Ishikawa (cell line): ENCODE data around the gene NUTM2F.

ENCODE experiments used
- CEBPB ChIP-seq: IDR thresholded peaks from 2 replicates; pipeline ENCODE4 v1.6.1; 2012
- CREB1 ChIP-seq: IDR thresholded peaks from 2 replicates; pipeline ENCODE4 v1.6.1; 2012; ENCODE audit warnings: low read depth
- EGR1 ChIP-seq: IDR thresholded peaks from 2 replicates; pipeline ENCODE4 v1.6.1; 2012
- EP300 ChIP-seq: IDR thresholded peaks from 2 replicates; pipeline ENCODE4 v1.6.1; 2012; ENCODE audit warnings: borderline replicate concordance
- RAD21 ChIP-seq: IDR thresholded peaks from 2 replicates; pipeline ENCODE4 v1.6.1; 2012; ENCODE audit warnings: low read depth
- REST ChIP-seq: IDR thresholded peaks from 2 replicates; pipeline ENCODE4 v1.6.1; 2012; ENCODE audit warnings: low read depth, mild to moderate bottlenecking
- TAF1 ChIP-seq: IDR thresholded peaks from 2 replicates; pipeline ENCODE4 v1.6.1; 2012; ENCODE audit warnings: low read depth, mild to moderate bottlenecking
- TCF12 ChIP-seq: IDR thresholded peaks from 2 replicates; pipeline ENCODE4 v1.6.1; 2012; ENCODE audit warnings: low read depth
- TEAD4 ChIP-seq: IDR thresholded peaks from 2 replicates; pipeline ENCODE4 v1.6.1; 2012
- YY1 ChIP-seq: IDR thresholded peaks from 2 replicates; pipeline ENCODE4 v1.6.1; 2012; ENCODE audit warnings: low read depth
- ZBTB7A ChIP-seq: IDR thresholded peaks from 2 replicates; pipeline ENCODE4 v1.6.1; 2012; ENCODE audit warnings: low read depth

DNA sequence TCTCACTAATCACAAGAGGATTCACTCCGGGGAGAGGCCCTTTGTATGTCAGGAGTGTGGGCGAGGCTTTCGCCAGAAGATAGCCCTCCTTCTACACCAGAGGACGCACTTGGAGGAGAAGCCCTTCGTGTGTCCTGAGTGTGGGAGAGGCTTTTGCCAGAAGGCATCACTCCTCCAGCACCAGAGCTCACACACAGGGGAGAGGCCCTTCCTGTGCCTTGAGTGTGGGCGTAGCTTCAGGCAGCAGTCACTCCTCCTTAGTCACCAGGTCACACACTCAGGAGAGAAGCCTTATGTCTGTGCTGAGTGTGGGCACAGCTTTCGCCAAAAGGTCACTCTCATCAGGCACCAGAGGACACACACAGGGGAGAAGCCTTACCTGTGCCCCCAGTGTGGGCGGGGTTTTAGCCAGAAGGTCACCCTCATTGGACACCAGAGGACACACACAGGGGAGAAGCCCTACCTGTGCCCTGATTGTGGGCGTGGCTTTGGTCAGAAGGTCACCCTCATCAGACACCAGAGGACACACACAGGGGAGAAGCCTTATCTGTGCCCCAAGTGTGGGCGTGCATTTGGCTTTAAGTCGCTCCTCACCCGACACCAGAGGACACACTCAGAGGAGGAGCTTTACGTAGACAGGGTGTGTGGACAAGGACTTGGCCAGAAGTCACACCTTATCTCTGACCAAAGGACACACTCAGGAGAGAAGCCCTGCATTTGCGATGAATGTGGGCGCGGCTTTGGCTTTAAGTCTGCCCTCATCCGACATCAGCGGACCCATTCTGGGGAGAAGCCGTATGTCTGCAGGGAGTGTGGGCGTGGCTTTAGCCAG lies 27.8 kb downstream of the NUTM2F start:
- TF ChIP-seq REST (no peak), TCF12 (no peak), TAF1 (no peak), TEAD4 (no peak), EGR1 (no peak), ZBTB7A (no peak), CEBPB (no peak), EP300 (no peak), RAD21 (no peak), CREB1 (no peak), YY1 (no peak)
